ENCODE data around the gene ZCCHC24. TPM values are rescaled to one million over a fixed set of nuclear protein-coding genes. Genes with fewer than 3 reads are reported as not detected.

The ZCCHC24 gene
- polyA plus RNA-seq, 1 of the 3 experiments (the other 2 are of a cell fraction) = 15.8 TPM

DNA sequence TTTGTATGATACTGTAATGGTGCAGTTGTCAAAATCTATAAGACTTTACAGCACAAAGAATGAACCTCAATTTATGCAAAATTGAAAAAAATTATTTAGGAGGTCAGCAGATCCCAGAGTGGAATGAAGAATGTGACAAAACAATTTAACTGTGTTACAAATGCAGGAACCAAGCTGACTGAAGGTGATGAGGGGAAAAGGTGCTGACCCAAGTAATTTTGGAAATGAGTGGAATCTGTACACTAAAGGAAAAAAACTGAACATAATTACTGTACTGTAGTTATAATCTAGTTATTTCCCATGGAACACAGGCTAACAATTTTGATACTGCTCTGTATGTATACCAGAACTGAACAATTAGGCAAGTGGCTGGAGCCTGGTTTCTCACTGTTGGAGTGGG lies 31.2 kb upstream of the ZCCHC24 start:
- TF ChIP-seq RXRA (IDR thresholded peaks at IDR 0.05; ENCODE audit: borderline replicate concordance, low read depth) = no peak
- no peak for TF ChIP-seq RCOR1 (IDR thresholded peaks at IDR 0.05; ENCODE audit: low read length)
- TF ChIP-seq ZBTB33 (IDR thresholded peaks at IDR 0.05; ENCODE audit: borderline replicate concordance, low read depth) = no peak
- TF ChIP-seq MEF2A (IDR thresholded peaks at IDR 0.05; ENCODE audit: borderline replicate concordance, low read depth) = no peak
- no peak for TF ChIP-seq MAX (IDR thresholded peaks at IDR 0.05; ENCODE audit: low read depth)
- TF ChIP-seq, protein P1, sequence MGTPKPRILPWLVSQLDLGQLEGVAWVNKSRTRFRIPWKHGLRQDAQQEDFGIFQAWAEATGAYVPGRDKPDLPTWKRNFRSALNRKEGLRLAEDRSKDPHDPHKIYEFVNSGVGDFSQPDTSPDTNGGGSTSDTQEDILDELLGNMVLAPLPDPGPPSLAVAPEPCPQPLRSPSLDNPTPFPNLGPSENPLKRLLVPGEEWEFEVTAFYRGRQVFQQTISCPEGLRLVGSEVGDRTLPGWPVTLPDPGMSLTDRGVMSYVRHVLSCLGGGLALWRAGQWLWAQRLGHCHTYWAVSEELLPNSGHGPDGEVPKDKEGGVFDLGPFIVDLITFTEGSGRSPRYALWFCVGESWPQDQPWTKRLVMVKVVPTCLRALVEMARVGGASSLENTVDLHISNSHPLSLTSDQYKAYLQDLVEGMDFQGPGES (IDR thresholded peaks at IDR 0.05; ENCODE audit: low read depth, low read length) = no peak
- TF ChIP-seq NFIC (IDR thresholded peaks at IDR 0.05; ENCODE audit: borderline replicate concordance) = no peak
- no peak for TF ChIP-seq RFX5 (IDR thresholded peaks at IDR 0.05; ENCODE audit: low read length)
- no peak for TF ChIP-seq EP300 (IDR thresholded peaks at IDR 0.05; ENCODE audit: borderline replicate concordance in 1 of 2, low read depth in 1 of 2, low read length in 1 of 2)
- no peak for TF ChIP-seq FOXJ3 (CRISPR knock-in tag; IDR thresholded peaks at IDR 0.05)
- TF ChIP-seq JUND (IDR thresholded peaks at IDR 0.05) = no peak
- Histone ChIP-seq H3K4me2 (no peak overlapping the region), H3K4me1 (ENCODE audit: control insufficient read depth in 1 of 2, insufficient read depth in 2 of 2, low read depth in 1 of 2, low read length in 1 of 2) (no peaks in the 10 kb centered on the region), H3F3A (replicated peaks; ENCODE audit: insufficient read depth) (no peaks in the 10 kb centered on the region), H4K20me1 (ENCODE audit: insufficient read depth) (no peaks in the 10 kb centered on the region), H3K9me2 (no peaks in the 10 kb centered on the region), H3K36me3 (replicated peaks in 1 of 2; ENCODE audit: control insufficient read depth in 1 of 2, insufficient read depth in 2 of 2, low read length in 1 of 2) (no peaks in the 10 kb centered on the region), H3K9ac (no peak overlapping the region), H3K27ac (ENCODE audit: low read depth in 2 of 2, low read length in 1 of 2) (no peak overlapping the region), H3K9me3 (no peaks in the 10 kb centered on the region), H3K27me3 (ENCODE audit: insufficient read depth) (no peaks in the 10 kb centered on the region), H3K79me2 (ENCODE audit: insufficient read depth) (no peaks in the 10 kb centered on the region), H3K4me3 (ENCODE audit: low read depth in 2 of 2, low read length in 1 of 2) (no peak overlapping the region), H2AFZ (ENCODE audit: low read depth) (no peak overlapping the region)
- ChIA-PET CTCF (interaction anchor here (1.0 to 6.3 kb wide), 6 partner anchors 8 to 103 kb away, joined by 4 to 34 read pairs (median 10); no protein-coding TSS in a partner anchor), POLR2A (no interaction called here)
- no peak for DNase-seq

GRCh38 chr10:79475877-79476276 lies 30.5 kb upstream of the ZCCHC24 start:
- H3K9me3 ChIP-seq = no peaks in the 10 kb centered on the region
- H3K4me3 ChIP-seq (ENCODE audit: low read depth in 2 of 2, low read length in 1 of 2) = no peak overlapping the region
- H3K27ac ChIP-seq (ENCODE audit: low read depth in 2 of 2, low read length in 1 of 2) = no peak overlapping the region
- H3K4me2 ChIP-seq = no peak overlapping the region
- 72% methylated on average over 3 of the region's 3 CpGs for WGBS (ENCODE audit: low lambda C conversion rate)
- TF ChIP-seq RCOR1 (IDR thresholded peaks at IDR 0.05; ENCODE audit: low read length) (no peak), TEAD4 (IDR thresholded peaks at IDR 0.05; ENCODE audit: borderline replicate concordance, insufficient read depth) (no peak), RFX5 (IDR thresholded peaks at IDR 0.05; ENCODE audit: low read length) (no peak), TCF12 (IDR thresholded peaks at IDR 0.05) (no peak), GABPA (IDR thresholded peaks at IDR 0.05; ENCODE audit: low read depth) (no peak), RAD21 (IDR thresholded peaks at IDR 0.05; ENCODE audit: low read length) (no peak), JUND (IDR thresholded peaks at IDR 0.05) (no peak), NFIC (IDR thresholded peaks at IDR 0.05; ENCODE audit: borderline replicate concordance) (no peak), FOXM1 (IDR thresholded peaks at IDR 0.05; ENCODE audit: low read depth) (no peak), FOXJ3 (CRISPR knock-in tag; IDR thresholded peaks at IDR 0.05) (no peak), GATA2 (CRISPR knock-in tag; IDR thresholded peaks at IDR 0.05) (no peak), USF2 (IDR thresholded peaks at IDR 0.05; ENCODE audit: borderline replicate concordance, low read depth, low read length) (no peak)
- TF ChIP-seq, protein P2, sequence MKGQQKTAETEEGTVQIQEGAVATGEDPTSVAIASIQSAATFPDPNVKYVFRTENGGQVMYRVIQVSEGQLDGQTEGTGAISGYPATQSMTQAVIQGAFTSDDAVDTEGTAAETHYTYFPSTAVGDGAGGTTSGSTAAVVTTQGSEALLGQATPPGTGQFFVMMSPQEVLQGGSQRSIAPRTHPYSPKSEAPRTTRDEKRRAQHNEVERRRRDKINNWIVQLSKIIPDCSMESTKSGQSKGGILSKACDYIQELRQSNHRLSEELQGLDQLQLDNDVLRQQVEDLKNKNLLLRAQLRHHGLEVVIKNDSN (IDR thresholded peaks at IDR 0.05; ENCODE audit: borderline replicate concordance, low read depth) = no peak
- TF ChIP-seq, protein P3, sequence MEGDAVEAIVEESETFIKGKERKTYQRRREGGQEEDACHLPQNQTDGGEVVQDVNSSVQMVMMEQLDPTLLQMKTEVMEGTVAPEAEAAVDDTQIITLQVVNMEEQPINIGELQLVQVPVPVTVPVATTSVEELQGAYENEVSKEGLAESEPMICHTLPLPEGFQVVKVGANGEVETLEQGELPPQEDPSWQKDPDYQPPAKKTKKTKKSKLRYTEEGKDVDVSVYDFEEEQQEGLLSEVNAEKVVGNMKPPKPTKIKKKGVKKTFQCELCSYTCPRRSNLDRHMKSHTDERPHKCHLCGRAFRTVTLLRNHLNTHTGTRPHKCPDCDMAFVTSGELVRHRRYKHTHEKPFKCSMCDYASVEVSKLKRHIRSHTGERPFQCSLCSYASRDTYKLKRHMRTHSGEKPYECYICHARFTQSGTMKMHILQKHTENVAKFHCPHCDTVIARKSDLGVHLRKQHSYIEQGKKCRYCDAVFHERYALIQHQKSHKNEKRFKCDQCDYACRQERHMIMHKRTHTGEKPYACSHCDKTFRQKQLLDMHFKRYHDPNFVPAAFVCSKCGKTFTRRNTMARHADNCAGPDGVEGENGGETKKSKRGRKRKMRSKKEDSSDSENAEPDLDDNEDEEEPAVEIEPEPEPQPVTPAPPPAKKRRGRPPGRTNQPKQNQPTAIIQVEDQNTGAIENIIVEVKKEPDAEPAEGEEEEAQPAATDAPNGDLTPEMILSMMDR (IDR thresholded peaks at IDR 0.05) = no peak
- TF ChIP-seq, protein P1 (IDR thresholded peaks at IDR 0.05; ENCODE audit: low read depth, low read length) = no peak
- CTCF ChIA-PET = interaction anchor here (1.3 to 6.3 kb wide), 5 partner anchors 8 to 102 kb away, joined by 4 to 34 read pairs (median 14); no protein-coding TSS in a partner anchor
- no peak overlapping the region for H3K9ac ChIP-seq
- no peaks in the 10 kb centered on the region for H3K36me3 ChIP-seq (replicated peaks in 1 of 2; ENCODE audit: control insufficient read depth in 1 of 2, insufficient read depth in 2 of 2, low read length in 1 of 2)
- no peaks in the 10 kb centered on the region for H3F3A ChIP-seq (replicated peaks; ENCODE audit: insufficient read depth)
- no peak overlapping the region for H2AFZ ChIP-seq (ENCODE audit: low read depth)
- no peaks in the 10 kb centered on the region for H3K79me2 ChIP-seq (ENCODE audit: insufficient read depth)
- POLR2A ChIA-PET = no interaction called here
- H3K9me2 ChIP-seq = no peaks in the 10 kb centered on the region
- H4K20me1 ChIP-seq (ENCODE audit: insufficient read depth) = no peaks in the 10 kb centered on the region
- H3K4me1 ChIP-seq (ENCODE audit: control insufficient read depth in 1 of 2, insufficient read depth in 2 of 2, low read depth in 1 of 2, low read length in 1 of 2) = no peaks in the 10 kb centered on the region
- DNase-seq = no peak
- no peaks in the 10 kb centered on the region for H3K27me3 ChIP-seq (ENCODE audit: insufficient read depth)

Data from SK-N-SH (cell line).